Measurements from ENCODE around the gene PRR5L.

Gene PRR5L

DNA sequence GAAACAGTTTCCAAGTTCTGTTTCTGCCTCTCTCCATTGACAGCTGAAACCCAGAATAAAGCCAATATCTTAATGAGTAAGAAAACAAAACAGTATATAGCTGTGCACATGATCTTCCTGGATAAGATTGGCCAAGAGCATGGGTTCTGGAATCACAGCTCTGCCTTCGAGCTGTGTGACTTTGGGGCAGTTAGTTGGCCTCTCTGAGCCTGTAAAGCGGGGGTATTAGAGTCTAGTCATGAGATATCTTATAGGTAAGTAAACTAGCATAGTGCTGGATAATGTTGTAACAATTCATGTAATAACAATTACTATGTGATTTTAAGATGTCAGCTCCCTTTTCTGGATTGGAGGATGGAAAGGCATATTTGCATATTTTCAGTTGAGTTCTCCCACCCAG, 140.5 kb downstream of the PRR5L start:
- DNase-seq (ENCODE audit: low read depth) = no peak

DNA sequence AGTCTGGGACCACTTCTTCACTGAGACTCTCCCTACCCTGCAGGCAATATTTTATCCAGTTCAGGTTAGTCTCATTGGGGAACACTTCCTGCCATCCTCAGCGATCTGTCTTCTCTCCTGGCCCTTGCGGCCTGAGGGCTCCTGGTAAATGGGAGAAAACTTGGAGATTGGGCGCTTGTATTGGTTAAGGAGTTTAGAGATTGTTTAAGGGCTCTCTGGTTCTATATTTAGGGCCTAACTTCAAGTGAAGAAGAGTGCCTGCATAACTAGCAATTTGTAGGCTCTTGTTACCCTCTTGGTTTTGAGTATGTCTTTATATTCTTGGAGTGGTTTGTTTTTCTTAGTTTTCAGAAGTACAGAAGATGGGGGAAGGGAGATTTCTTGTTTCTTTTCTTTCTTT, 141.3 kb downstream of the PRR5L start:
- DNase-seq (ENCODE audit: low read depth) = no peak

DNA sequence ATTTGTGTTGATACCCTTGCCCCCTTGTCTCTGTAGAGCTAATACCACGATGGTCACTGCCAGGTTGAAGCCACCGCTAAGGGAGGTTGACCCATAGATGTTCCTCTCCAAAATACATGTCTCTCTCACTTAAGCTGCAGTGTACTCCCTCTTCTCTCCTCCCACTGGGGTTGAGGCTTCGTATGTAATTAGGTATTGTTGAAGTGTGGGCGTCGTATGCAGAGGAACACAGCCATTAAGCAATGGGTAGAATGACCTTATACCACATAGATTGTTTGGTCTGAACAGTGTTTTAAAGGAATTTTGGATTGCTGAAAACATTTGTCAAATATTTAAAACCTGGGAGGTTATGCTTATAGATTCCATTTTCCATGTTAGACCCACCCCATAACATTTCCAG, 142.0 kb downstream of the PRR5L start:
- no peak for DNase-seq (ENCODE audit: low read depth)

DNA sequence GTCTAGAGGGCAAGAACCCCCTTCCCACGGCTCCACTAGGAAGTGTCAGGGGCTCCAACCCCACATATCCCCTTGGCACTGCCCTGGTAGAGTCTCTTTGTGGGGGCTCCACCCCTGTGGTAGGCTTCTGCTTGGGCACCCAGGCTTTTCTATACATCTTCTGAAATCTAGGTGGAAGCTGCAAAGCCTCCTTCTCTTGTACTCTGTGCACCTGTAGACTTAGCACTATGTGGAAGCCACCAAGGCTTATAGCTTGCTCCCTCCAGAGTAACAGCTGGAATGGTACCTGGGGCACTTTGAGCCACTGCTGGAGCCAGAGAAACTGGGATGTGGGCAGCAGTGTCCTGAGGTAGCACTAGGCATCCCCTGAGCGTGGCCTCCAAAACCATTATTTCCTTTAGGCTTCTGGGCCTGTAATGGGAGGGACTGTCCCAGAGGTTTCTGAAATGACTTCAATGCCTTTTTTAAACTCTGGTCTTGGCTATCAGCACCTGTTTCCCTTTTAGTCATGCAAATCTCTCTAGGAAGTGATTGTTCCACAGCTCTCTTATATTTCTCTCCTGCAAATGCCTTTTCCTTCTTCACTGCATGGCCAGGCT, 145.6 kb downstream of the PRR5L start:
- no peak for DNase-seq (ENCODE audit: low read depth)

DNA sequence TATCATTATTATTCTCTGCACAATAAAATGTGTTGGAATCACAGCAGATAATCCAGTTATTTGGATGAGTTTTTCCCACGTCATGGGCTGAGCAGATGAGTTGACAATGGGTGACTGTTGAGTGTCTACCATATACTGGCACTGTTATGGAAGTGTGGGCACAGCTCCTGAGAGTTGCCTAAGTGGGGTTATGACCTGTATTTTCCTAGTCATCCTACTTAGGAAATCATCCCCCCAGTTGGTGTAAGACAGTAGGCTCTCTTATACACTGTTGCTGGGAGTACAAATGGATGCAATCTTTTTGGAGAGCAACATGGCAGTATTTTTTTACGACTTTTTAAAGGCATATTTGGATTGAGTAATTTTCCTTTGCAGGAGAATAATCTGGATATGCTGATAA, 147.6 kb downstream of the PRR5L start:
- no peak for DNase-seq (ENCODE audit: low read depth)

DNA sequence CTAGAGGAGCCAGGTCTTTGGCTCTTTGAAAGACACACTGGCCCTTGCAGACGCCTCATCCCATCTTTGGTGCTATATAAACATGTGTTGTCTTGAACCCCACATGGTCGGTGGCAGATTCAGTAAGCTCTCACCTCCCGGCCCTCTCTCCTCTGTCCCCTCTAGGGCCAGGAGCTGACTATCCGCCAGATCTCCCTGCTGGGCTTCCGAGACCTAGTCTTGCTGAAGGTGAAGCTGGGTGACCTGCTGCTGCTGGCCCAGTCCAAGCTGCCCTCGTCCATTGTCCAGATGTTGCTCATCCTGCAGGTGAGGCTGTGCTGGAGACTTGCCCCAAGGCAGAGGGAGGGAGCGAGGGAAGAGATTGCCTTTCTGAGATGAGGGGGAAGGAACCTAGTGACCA, 150.0 kb downstream of the PRR5L start:
- DNase-seq (ENCODE audit: low read depth) = no peak

DNA sequence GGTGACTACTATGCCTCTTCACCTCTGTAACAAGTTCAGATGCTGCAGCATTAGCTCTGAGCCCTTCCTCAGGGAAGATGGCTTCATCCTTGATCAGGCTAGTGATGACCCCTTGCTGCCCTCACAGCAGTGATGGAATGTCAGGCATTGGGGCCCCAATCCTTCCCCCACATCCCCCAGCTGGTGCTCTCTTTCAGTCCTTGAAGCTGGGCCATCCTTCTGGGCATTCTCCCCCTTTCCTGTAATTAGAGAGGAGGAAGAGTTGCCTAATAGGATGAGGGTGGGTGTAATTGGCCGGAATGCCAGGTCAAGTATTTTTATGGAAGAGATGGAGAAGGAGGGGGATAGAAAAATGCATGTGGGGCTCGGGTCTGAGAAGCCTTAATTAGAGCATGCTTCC, 151.4 kb downstream of the PRR5L start:
- DNase-seq (ENCODE audit: low read depth) = no peak

DNA sequence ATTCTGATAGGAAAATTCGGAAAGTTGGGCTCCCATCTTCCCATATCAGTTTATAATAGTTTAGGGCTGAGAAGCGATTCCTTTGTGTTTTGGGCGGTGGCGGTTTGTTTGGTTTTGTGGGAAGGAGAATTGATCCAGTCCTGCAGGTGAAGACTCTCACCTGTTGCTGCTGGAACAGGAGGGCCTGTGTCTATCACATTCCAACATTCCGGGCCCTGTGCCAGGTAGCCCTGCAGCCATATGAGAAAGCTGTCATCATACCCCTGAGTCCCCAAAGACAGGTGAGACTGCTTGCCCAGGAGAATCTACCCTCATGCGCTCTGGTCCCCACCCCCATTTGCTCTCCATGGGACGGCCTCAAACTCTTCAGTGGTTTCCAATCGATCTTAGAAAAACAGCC, 151.9 kb downstream of the PRR5L start:
- DNase-seq (ENCODE audit: low read depth) = no peak

DNA sequence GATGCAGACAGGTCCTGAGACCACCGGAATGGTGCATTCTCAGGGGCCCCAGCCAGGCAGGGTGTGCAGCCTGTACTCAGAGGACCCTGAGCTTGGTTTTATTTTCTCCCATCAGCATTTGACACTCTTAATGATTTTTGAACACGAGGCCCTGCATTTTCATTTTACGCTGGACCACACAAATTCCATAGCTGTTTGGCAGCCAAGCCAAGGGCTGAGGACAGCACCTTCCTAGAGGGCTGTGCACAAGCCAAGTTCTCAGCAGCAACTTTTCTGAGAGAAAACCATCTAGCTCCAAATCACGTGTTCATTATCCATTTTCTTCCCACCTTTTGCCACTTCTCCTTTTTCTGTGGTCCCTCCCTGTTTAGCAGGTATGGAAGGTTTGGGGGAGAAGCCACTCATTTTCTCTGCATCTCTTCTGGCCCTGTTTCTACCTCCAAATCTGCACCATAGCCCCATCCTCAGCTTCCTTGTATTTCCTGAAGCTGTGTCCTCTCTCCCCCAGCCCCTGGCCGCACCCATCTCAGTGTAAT, 153.5 kb downstream of the PRR5L start:
- DNase-seq (ENCODE audit: low read depth) = no peak

DNA sequence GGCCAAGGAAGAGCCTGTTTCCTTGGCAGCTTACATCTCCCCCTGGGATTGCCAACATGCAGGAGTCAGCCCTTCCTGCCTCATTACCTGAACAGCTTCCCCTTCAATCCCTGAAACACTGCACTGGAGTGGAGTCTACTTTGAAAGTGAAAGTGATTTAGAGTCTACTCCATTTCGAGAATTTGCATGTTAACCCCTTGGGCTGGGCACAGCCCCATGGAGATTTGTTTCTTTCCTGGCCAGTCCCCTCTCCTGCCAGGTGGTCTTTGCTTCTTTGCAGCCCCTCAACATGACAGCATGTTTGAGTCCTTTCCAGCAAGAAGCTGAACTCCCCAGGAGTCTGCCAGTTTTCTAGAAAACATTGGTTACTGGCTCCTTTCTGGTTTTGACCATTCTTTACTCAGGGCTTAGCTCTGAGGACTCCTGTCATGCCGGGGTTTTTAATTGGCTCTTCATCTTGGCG, 154.1 kb downstream of the PRR5L start:
- no peak for DNase-seq (ENCODE audit: low read depth)

DNA sequence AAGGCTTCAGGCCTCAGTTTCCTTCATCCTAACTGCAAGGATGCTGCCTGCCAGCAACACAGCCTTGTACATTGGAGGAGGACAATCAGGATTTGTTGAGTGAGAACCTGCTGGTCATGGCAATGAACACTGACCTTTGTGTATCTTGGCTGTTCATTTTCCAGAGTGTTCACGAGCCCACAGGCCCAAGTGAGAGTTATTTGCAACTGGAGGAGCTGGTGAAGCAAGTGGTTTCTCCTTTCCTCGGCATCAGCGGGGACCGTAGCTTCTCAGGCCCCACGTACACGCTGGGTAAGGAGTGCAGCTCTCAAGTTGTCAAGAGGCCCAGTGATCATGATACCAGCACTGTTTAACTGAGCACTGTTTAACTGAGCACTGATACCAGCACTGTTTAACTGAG, 155.0 kb downstream of the PRR5L start:
- no peak for DNase-seq (ENCODE audit: low read depth)

DNA sequence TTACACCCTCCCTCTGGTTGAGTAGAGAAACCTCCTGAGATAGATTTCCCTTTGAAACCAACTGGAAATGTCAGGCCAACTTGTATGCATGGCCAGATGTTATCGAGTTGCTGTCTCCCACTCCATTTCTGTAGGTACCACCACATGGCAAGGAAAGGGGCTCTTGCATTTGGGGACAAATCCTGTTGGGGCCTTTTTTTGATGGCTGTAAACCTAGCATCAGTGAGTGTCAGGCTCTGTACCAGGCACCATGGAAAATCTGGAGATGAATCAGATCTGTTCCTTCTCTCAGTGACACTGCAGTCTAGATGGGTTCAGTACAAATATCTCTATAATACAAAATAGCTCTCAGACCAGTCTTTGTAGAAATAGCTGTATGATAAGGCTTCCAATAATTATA, 155.6 kb downstream of the PRR5L start:
- DNase-seq (ENCODE audit: low read depth) = no peak

DNA sequence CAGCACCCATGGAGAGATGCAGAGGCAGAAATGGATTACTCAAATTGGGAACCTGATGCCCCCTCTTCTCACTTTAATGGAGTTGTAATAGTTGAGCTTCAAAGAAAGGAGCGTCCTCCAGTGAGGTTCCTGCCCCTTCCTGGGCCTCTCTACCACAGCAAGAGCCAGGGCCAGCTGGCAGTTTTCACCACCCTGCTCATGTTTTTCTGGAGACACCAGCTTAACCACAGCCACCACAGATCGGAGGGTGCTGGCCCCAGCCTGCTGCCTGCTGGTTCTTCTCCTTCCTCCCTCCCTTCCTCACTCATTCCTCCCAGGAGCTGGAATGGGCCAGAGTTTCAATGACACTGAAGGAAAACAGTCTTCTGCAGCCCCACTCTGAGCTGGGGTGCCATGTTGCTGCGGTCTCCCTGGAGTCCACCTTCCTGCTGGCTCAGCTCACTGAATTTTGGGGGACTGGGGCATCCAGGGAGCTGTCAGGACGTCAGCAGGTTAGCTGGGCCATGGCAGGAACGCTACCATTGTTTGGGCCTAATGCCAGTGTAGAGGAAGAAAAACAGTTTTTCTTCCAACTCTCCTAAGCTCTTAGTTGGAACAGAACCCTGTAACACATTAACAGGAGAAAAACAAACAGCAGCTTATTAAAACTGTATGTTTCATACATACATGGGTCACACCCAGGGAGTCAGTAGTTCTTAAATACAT, 156.3 kb downstream of the PRR5L start:
- DNase-seq (ENCODE audit: low read depth) = no peak

DNA sequence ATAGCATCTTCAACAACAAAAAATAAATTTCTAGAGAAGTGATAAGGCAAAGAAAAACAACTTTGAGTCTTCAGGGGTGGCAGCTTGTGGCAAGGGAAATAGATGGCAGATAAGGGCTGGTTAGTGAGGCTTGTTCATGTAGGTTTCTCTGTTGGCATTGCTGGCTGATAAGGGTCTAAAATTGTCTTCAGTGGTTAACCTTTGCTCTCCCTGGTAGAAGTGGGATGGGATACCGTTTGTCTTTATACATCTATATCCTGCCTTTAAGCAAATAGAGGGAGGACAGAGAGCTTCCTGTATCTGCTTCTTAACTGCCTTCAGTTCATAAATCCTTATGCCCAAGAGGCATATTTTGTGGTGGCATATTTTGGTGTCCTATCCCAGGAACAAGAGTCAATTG, 156.9 kb downstream of the PRR5L start:
- no peak for DNase-seq (ENCODE audit: low read depth)

DNA sequence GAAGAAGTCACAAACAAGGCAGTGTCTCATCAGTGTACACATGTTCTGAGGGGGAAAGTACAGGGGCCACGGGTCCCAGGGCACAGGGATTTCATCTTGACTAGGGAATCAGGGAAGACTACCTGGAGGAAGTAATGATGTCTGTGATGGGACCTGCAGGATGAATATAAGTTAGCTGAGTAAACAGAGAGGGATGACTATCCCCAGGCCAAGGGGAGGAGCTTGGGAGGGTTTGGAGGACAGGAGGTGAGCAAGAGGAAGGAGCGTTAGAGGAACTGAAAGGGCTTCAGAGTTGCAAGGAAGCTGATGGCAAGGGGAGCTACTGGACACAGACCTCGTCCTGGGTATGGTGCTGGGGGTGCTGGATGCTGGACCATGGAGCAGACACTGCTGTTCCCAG, 157.6 kb downstream of the PRR5L start:
- DNase-seq (ENCODE audit: low read depth) = no peak

DNA sequence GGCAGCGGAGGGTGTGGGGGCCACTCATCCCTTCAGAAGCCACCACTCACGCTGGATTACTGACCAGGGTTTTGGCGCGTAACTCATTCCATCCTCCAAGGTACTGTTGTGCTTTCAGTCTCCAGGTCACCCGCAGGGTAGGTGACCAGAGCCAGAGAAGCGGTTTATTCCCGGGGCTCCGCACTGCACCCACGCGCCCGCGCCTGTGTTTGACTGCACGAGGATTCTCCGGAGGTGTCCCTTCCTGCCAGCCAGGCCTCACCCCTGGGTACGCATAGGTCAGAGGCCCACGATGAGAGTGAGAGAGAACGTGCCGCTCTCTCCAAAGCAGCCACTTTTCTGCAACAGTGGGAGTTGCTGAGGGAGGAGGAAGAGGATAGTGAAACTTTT, 158.5 kb downstream of the PRR5L start:
- DNase-seq (ENCODE audit: low read depth) = no peak

DNA sequence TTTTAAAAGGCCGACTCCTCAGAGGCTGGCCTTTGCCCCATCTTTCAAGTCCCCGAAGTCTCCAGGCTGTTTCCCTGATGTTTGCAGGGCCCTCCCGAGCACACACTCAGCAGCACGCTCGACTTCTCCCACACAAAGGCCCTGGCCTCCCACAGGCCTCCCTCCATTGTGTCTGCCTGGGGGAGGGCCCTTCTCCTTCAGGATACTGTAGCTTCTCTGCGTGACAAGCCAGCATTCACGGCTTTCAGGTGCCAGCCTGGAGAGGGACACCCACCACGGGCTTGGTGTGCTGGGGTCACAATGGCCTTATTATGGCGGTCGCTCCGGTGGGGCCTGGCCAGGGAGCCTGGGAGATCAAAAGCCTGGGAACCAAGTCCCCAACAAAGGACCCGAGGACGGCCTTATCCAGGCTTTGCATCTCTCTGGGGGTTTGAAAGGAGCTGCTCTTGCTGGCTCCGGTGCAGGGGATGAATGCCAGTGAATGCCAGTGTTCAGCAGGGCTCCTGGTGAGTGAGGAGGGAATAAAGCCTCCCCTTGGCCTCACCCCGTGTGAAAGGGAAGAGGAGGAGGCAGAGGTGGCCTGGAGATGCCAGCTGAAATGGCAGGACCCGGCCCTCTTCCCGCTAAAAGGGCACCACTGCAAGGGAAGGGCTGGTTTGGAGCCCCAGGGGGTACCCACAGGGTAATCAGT, 159.0 kb downstream of the PRR5L start:
- DNase-seq (ENCODE audit: low read depth) = no peak

DNA sequence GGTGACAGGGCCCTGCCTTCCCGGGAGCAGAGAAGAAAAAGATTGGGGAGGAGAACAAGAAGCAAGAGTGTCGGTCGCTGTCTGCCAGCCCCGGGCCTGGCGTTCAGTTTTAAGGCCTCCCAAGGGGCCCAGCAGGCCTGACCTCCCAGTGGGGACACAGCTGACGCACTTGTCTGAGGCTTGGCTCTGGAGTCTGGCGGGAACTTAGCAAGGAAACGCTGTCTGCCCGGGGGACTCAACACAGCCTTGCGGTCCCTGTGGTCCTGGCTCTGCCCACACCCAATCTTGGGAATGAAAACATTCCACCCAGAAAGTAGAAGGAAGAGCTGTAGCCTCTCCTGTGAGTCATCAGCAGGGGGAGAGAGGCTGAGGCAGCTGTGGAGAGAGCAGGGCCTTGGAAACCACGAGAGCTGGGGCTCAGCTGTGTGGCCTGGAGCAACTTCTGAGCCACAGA, 159.6 kb downstream of the PRR5L start:
- DNase-seq (ENCODE audit: low read depth) = no peak

DNA sequence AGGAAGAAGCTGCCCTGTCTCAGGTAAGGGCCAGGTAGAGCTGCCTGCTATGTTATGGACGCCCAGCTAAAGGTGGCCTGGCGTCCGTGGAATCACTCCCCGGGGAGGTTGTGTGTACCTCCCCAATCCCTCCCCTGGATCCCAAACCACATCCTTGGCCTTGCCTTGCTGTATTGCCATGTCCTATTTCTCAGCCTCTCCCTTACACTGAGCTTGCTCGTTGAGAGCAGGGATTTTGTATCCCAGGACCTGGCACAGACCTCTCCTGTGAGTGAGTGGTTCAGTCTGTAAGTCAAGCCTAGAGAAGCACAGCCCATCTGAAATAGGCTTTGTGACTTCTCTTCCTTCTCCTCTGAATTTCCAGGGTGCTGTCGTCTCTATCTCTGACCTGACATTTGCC, 160.1 kb downstream of the PRR5L start:
- DNase-seq (ENCODE audit: low read depth) = no peak

DNA sequence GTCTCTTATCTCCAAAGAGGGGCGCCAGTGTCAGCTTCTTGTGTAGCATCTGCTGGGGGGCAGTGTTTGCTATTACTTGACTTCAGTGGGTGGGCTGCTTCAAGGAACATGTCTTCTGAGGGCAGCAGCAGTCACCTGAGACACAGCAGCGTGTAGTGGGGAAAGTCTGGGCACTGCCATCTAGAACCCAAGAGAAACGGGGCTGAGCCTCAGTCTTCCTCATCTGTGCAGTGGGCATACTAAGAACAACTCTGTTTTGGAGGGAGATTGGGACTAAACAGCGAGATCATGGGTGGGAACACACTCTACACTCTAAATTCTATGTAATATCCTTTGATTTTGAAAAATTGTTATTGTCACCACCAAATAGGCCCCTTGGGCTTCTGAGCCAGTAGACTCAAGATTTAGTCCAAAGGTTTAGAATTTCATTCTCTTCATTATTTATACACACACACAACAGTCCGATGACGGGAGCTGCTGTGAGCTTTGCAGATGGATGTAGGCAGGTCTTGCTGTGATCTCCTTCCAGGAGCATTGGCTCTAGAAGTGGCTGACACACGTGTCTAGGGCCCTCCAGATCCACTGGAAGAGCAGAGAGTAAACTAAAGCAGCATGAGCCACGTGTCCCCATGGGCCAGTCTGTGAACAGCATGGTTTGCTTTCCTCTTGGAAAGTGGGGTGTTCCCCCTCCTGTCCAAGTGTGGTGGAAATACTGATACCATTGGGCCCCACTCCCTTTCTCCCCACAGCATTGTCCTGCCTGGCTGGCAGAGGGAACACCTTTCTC, 162.2 kb downstream of the PRR5L start:
- DNase-seq (ENCODE audit: low read depth) = no peak

DNA sequence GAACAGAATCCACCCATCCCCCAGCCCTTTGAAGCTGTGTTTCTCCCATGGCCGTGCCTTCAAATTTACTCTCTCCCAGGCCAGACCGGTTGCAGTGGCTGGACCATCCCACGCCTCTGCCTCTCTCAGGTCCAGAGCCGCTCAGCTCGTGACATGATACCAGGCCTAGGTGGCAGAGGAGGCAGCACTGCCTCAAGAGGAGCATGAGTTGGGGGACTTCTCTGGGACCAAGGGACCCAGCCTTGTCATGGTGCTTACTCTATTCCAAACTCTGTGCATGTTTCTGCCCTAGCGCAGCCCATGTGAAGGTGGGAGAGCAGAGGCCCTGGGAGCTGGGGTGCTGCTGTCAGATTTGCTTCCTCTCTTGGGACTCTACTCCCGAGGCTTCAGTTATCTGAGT, 163.0 kb downstream of the PRR5L start:
- no peak for DNase-seq (ENCODE audit: low read depth)

DNA sequence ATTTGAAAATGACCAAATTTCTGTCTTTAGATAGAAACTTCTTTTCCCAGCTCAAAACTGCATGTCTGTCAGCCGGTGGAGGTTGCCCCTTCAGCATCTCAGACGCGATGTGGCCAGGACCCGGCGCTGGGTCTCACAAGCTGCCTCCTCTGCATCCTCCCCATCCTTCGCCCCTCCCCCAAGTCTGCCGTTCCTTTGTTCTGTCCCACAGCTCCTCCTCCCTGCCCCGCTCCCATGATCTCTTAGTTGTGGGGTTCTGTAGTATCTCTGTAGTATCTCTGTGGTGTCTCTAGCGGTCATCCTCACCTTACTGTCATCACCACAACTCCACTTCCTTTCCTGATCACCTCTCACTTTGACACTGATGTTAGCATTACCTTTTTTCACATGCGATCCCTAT, 164.1 kb downstream of the PRR5L start:
- no peak for DNase-seq (ENCODE audit: low read depth)

Data from T-helper 22 cell (primary cell).